Calu3 (cell line): ENCODE data around the gene DNAJC17. TPM values are rescaled to one million over a fixed set of nuclear protein-coding genes. Genes with fewer than 3 reads are reported as not detected.
A peak's percentile ranks its signal among the peaks of the same experiment; 100 is the strongest.

ENCODE experiments used
- Bru-seq: library from RNA; stranded (reverse); fragments of 400-500 nt; gene quantifications from one replicate; lab custom pipeline; 2021; lab: Mats Ljungman, UMichigan
- BruChase-seq, 2 experiments: library from RNA; stranded (reverse); fragments of 400-500 nt; gene quantifications; one replicate each; lab custom pipeline; 2021; lab: Mats Ljungman, UMichigan
- BruUV-seq: library from RNA; stranded (reverse); fragments of 400-500 nt; replicated peaks from 2 replicates; lab custom pipeline; 2021; lab: Mats Ljungman, UMichigan
- CTCF ChIA-PET: fragments of 300-600 bp; sonication (Branson Sonifier 250); formaldehyde crosslinking; loops from one replicate; lab custom pipeline; 2022; ENCODE audit warnings: antibody characterized with exemption; lab: Charles Lee
- DNase-seq: peaks from one replicate; pipeline ENCODE4 v3.0.0; 2022
- H3K27ac Mint-ChIP-seq: one replicate; pipeline ENCODE4 v1.8.0; 2022; ENCODE audit warnings: mixed read lengths; ENCODE audit not compliant: unreplicated experiment
- H3K27me3 Mint-ChIP-seq: one replicate; pipeline ENCODE4 v1.8.0; 2022; ENCODE audit warnings: mixed read lengths; ENCODE audit not compliant: unreplicated experiment
- H3K36me3 Mint-ChIP-seq: one replicate; pipeline ENCODE4 v1.8.0; 2022; ENCODE audit warnings: mild to moderate bottlenecking, moderate library complexity, mixed read lengths; ENCODE audit not compliant: insufficient read depth, unreplicated experiment
- H3K4me1 Mint-ChIP-seq: one replicate; pipeline ENCODE4 v1.8.0; 2022; ENCODE audit warnings: mild to moderate bottlenecking, low read depth, mixed read lengths; ENCODE audit not compliant: unreplicated experiment
- H3K4me3 Mint-ChIP-seq: one replicate; pipeline ENCODE4 v1.8.0; 2022; ENCODE audit warnings: mild to moderate bottlenecking, low read depth, moderate library complexity, mixed read lengths; ENCODE audit not compliant: unreplicated experiment
- H3K9me3 Mint-ChIP-seq: one replicate; pipeline ENCODE4 v1.8.0; 2022; ENCODE audit warnings: low read depth, mixed read lengths; ENCODE audit not compliant: unreplicated experiment
- CTCF ChIP-seq: fragments of 200-600 bp; IDR thresholded peaks from one replicate; pipeline ENCODE4 v1.8.0; 2022; ENCODE audit warnings: antibody characterized with exemption; ENCODE audit not compliant: unreplicated experiment
- intact Hi-C: fragments of 100-400 bp; cut with micrococcal nuclease; formaldehyde crosslinking; loops from one replicate; pipeline ENCODE4 v1.10.0; 2022; ENCODE audit not compliant: unreplicated experiment
- long read RNA-seq: library from polyadenylated mRNA; stranded (forward); transcript quantifications from one replicate; pipeline ENCODE4 v2.0.0, GENCODE V29; 2022
- total RNA-seq: library from RNA; stranded (reverse); gene quantifications from 2 replicates; pipeline ENCODE4 v1.2.3, GENCODE V29; 2022

The DNAJC17 gene, protein sequence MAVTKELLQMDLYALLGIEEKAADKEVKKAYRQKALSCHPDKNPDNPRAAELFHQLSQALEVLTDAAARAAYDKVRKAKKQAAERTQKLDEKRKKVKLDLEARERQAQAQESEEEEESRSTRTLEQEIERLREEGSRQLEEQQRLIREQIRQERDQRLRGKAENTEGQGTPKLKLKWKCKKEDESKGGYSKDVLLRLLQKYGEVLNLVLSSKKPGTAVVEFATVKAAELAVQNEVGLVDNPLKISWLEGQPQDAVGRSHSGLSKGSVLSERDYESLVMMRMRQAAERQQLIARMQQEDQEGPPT
- total RNA-seq: 15.2 and 17.4 TPM in 2 replicates
- percentile 53 among the genes with signal in this experiment for Bru-seq, nascent RNA
- BruChase-seq, experiment 1, labeled RNA remaining after a 6-hour chase: percentile 60 among the genes with signal in this experiment
- percentile 58 among the genes with signal in this experiment for BruChase-seq, experiment 2, labeled RNA remaining after a 2-hour chase
- long read RNA-seq, transcript DNAJC17-201 (11 exons, 3,731 nt): major isoform, 14 of 19 reads
- long read RNA-seq, partial matches to known transcripts: 0 of 19 reads
- long read RNA-seq, other reads (novel, unspliced or antisense): 3 of 19 reads

GRCh38 chr15:40807028-40807887, at the start of gene DNAJC17, which contains the start of gene ZFYVE19:
DNAJC17 (minus strand) TSS chr15:40807473; CDS start chr15:40807446, 27 bp downstream.
ZFYVE19 (plus strand) TSS chr15:40807089; CDS start chr15:40807590, 501 bp downstream.
- H3K4me1 Mint-ChIP-seq: no peaks in the 10 kb centered on the region
- H3K36me3 Mint-ChIP-seq: peaks cover 13% of the 10 kb centered on the region
- H3K4me3 Mint-ChIP-seq: peak within 1 kb of the TSS; percentile 90
- TF ChIP-seq CTCF: no peak
- intact Hi-C loops: no loop called here
- BruUV-seq: TSS peak; percentile 73
- DNase-seq: peak; percentile 88
- CTCF ChIA-PET: interaction anchor here (0.5 to 1.0 kb wide), 2 partner anchors 11 to 50 kb away, joined by 3 to 4 read pairs; no protein-coding TSS in a partner anchor
- H3K27ac Mint-ChIP-seq: peak within 1 kb of the TSS; percentile 67
- no peaks in the 10 kb centered on the region for H3K9me3 Mint-ChIP-seq
- no peaks in the 10 kb centered on the region for H3K27me3 Mint-ChIP-seq

DNA sequence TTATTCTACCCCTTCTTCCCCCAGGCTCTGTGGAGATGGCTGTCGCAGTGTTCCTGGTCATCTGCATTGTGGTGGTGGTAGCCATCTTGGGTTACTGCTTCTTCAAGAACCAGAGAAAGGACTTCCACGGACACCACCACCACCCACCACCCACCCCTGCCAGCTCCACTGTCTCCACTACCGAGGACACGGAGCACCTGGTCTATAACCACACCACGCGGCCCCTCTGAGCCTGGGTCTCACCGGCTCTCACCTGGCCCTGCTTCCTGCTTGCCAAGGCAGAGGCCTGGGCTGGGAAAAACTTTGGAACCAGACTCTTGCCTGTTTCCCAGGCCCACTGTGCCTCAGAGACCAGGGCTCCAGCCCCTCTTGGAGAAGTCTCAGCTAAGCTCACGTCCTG, 49.5 kb upstream of the DNAJC17 start:
- intact Hi-C loops: no loop called here
- H3K27me3 Mint-ChIP-seq: no peaks in the 10 kb centered on the region
- peaks cover 23% of the 10 kb centered on the region for H3K36me3 Mint-ChIP-seq
- no peak for DNase-seq
- no TSS peak for BruUV-seq
- H3K9me3 Mint-ChIP-seq: no peaks in the 10 kb centered on the region
- CTCF ChIA-PET: interaction anchor here (1.0 to 5.8 kb wide), 7 partner anchors 9 to 110 kb away, joined by 4 to 95 read pairs (median 22); partner anchors contain the start of genes DNAJC17, RHOV, VPS18 and ZFYVE19
- H3K27ac Mint-ChIP-seq: no peak overlapping the region
- H3K4me3 Mint-ChIP-seq: no peak overlapping the region
- peaks cover 15% of the 10 kb centered on the region for H3K4me1 Mint-ChIP-seq
- TF ChIP-seq CTCF: no peak

- Mint-ChIP-seq H3K9me3 (no peaks in the 10 kb centered on the region), H3K27ac (no peak overlapping the region), H3K36me3 (peaks cover 29% of the 10 kb centered on the region), H3K4me3 (no peak overlapping the region), H3K27me3 (no peaks in the 10 kb centered on the region), H3K4me1 (peaks cover 15% of the 10 kb centered on the region)
- intact Hi-C loops: no loop called here
- DNase-seq: no peak
- CTCF ChIA-PET: interaction anchor here (4.3 to 5.8 kb wide), 2 partner anchors 16 to 35 kb away, joined by 73 to 92 read pairs; partner anchors contain the start of gene RHOV
- no TSS peak for BruUV-seq
- no peak for TF ChIP-seq CTCF
These were observed 48.5 kb upstream of the DNAJC17 start for GRCh38 chr15:40855706-40856234.
